HG02938 (cell line): ENCODE data around the gene ZNF710.
"Not testable (repeated sequence)": the region's sequence is repeated elsewhere in the genome, so short reads cannot be mapped to it uniquely, and the experiment has no call there.

ENCODE experiments used
- ATAC-seq: cut with Tn5 transposase; IDR thresholded peaks from one replicate; pipeline ENCODE4 v1.9.1; 2021; ENCODE audit warnings: mild to moderate bottlenecking, moderate library complexity; ENCODE audit not compliant: unreplicated experiment

ZNF710 gene

DNA sequence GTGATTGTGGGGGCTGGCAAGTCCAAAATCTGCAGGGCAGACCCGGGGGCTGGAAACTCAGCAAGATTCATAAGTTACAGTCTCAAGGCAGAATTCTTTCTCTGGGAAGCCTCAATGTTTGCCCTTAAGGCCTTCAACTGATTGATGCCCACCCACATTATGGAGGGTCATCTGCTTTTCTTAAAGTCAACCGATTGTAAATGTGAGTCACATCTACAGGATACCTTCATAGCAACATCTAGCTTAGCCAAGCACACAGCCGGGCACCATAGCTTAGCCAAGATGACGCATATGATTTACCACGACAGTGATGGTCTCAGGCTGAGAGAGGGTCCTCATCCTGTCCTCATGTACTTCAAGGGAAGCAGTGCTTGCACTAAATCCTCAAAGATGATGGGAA is 57.7 kb downstream of the ZNF710 start:
- no peak for ATAC-seq

DNA sequence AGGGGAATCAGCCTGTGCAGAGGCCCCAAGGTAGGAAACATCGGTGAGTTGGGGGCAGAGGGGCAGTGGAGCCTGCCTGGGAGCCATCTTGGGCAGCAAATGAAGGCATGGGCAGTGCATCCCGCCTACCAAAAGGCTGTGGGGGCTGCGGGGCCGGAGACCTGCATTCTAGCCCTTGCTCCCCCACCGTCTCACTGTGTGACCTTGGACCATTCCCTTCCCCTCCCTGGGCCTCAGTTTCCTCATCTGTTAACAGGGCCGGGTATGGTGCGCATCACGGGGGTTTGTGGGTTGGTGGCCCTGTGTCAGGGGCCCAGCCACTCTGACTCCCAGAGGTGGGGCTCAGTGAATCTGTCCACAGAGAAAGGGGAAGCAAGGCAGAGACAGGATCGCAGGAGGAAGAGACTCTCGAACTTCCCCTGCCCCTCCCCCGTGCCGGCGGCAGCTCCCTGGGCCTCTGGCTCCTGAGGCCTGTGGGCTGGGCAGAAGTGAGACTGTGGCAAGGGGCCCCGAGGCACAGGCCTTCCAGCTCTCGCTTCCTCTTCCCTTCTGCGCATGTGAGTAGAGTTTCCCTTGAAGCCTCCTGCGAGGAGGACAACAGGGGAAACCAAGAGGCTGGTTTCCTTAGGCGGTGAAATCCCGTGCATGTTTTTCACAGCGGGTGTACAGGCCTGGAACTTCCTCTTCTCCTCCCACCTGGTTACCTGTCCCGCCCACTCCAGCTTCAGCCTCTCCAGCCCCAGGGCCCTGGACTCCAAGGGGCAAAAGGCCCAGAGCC is 58.3 kb downstream of the ZNF710 start:
- ATAC-seq: peak; percentile 78

DNA sequence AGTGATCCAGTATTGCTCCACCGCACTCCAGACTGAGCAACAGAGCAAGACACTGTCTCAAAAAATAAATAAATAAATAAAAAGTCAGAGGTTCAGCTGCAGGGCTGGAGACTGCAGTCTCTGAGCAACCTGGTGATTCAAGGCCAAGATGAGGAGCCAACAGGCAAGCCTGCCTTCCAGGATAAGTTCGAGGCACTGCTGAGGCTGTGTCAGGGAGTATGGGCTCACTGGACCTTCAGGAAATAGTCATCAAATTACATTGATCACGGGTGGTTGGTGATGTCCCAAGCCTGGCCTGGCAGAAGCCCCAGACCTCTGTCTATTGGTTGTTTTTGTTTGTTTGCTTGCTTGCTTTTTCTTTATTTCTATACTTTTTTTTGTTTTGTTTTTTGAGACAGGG is 59.7 kb downstream of the ZNF710 start:
- ATAC-seq: no peak

DNA sequence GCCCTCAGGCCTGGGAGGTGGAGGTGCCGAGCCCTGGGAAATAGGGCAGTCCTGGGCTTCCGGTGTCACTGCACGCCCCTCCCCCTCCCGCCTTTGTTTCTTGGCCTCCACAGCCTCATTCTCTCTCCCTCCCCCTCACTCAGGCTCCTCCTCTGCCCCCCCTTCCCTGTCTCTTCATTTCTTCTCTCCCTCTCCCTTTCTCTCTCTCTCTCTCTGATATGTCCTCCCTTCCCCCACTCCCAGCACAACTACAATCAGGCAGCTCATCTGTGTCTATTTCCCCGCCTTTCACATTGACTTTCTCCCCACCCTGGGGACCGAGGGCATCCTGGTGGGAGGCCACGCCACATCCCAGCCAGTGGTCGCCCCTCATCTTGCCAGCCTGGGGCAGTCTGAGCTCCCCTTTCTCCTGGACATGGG is 60.9 kb downstream of the ZNF710 start:
- ATAC-seq: no peak

DNA sequence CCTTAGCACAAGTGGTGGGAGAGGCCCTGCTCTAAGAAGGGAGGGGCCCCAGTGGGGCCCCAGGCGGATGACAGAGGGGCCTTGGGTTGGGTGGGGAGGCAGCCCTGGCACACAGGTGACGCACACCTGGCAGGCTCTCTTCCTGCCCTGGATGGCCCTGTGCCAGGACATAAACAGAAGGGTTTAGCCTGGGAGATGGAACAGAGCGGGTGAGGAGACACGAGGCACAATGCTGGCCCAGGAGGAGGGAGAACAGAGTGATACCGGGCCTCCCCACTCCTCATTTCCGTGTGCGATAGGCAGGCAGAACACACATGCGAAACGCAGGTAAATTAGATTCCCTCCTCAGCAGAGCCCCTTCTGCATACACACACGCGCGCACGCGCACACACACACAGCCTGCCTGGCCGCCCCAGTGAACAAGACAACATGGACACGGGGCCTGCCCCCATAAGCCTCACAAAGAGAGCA is 61.4 kb downstream of the ZNF710 start:
- ATAC-seq: no peak

- no peak for ATAC-seq
Measured at GRCh38 chr15:90062973-90063769, 62.0 kb downstream of the ZNF710 start.

GRCh38 chr15:90063770-90064247 is 62.7 kb downstream of the ZNF710 start:
- no peak for ATAC-seq

- ATAC-seq: no peak
Measured at GRCh38 chr15:90064911-90065681, 64.0 kb downstream of the ZNF710 start.

GRCh38 chr15:90065682-90066049 is 64.5 kb downstream of the ZNF710 start:
- ATAC-seq: no peak

GRCh38 chr15:90067181-90067952 is 66.2 kb downstream of the ZNF710 start:
- no peak for ATAC-seq

- no peak for ATAC-seq
Measured at GRCh38 chr15:90067953-90068606, 67.0 kb downstream of the ZNF710 start.

GRCh38 chr15:90070623-90071022 is 69.5 kb downstream of the ZNF710 start:
- not testable (repeated sequence) for ATAC-seq

GRCh38 chr15:90071220-90071807 is 70.2 kb downstream of the ZNF710 start:
- ATAC-seq: peak; percentile 54

DNA sequence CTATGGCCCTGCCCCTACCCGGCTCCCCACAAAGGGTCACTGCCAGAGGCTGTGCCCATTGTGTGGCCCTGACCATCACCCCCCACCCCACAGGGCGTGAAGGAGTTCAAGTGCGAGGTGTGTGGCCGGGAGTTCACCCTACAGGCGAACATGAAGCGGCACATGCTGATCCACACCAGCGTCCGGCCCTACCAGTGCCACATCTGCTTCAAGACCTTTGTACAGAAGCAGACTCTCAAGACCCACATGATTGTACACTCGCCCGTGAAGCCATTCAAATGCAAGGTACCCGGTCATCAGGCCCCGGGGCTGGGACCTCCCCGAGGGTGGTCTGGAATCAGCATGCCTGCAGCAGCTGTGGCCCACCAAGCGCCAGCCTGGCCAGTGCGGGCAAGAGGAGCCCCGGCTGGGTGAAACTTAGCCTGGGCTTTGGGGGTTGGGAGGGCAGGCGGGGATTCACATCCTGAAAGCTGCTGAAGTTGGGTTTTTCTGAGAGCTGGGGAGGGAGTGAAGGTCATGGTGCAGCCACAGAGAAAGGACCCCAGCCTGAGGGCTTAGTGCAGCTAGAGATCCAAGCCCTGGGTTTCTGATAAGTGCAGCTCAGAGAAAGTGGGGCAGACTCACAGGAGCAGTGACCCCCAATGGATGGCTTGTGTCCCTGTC is 72.0 kb downstream of the ZNF710 start:
- ATAC-seq: no peak

DNA sequence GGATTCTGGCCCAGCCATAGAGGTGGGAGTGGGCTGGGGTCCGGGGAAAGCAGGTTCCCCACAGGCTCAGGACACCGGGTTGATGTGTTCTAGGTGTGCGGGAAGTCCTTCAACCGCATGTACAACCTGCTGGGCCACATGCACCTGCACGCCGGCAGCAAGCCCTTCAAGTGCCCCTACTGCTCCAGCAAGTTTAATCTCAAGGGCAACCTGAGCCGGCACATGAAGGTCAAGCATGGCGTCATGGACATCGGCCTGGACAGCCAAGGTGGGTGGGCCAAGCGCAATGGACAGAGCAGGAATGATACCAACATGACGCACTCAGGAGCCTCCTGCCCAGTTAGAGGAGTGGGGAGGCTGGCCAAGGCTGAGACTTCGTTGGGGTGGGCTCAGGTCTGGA is 72.9 kb downstream of the ZNF710 start:
- ATAC-seq: no peak

GRCh38 chr15:90074916-90075315 is 73.8 kb downstream of the ZNF710 start:
- ATAC-seq: no peak

DNA sequence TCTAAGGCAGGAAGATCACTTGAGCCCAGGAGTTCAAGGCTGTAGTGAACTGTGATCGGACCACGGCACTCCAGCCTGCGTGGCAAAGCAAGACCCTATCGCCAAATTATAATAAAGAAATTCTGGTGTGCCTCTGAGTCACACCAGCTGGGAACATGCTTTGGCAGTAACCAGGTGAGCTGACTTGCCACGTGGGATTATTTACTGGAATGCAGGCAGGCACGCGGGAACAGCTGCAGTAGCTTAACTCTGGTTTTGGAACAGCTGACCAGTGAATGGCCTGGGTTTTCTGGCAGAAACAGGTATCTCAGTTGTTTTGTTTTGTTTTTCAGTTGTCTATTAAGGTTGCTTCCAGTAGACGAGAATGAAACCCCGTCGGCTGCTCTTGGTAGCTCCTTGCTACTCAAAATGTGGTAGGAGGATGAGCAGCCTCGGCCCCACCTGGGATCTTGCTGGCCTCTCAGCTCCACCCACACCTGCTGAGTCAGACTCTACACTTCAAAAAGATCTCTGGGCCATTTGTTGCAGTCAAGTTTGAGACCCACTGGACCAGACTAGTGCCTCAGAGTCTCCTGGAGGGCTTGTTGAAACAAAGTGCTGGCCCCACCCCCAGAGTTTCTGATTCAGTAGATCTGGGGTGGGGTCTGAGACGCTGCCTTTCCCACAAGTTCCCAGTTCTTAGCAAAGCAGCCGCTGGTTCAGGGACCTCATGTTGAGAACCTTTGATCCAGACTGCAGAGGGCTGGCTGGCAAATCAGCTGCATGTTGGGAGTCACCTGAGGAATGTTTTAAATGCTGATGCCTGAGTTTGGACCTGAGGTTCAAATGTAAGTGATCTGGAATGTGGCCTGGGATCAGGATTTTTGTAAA is 74.5 kb downstream of the ZNF710 start:
- ATAC-seq: no peak

- ATAC-seq: no peak
Measured at GRCh38 chr15:90076716-90077115, 75.6 kb downstream of the ZNF710 start.
